Neuronal stem cell (in vitro differentiated cells): ENCODE data around the gene UNC5C.

Experiments
- DNase-seq: peaks from one replicate; pipeline ENCODE4 v3.0.0-alpha.2; 2013; ENCODE audit warnings: low spot score
- H2AFZ ChIP-seq: one replicate; pipeline ENCODE4 v1.6.1; 2013; ENCODE audit warnings: mild to moderate bottlenecking, low read length, inconsistent platforms
- H2AK5ac ChIP-seq: 2 replicates; pipeline ENCODE4 v1.6.1; 2013; ENCODE audit warnings: low read depth, mild to moderate bottlenecking, inconsistent platforms, low read length, moderate library complexity, mixed read lengths
- H2BK120ac ChIP-seq: 2 replicates; pipeline ENCODE4 v1.6.1; 2013; ENCODE audit warnings: low read depth, mild to moderate bottlenecking, inconsistent platforms, low read length, moderate library complexity, mixed read lengths
- H2BK12ac ChIP-seq: one replicate; pipeline ENCODE4 v1.6.1; 2013; ENCODE audit warnings: low read length, inconsistent platforms
- H2BK15ac ChIP-seq: 2 replicates; pipeline ENCODE4 v1.6.1; 2013; ENCODE audit warnings: mild to moderate bottlenecking, low read length, inconsistent platforms, mixed read lengths
- H2BK5ac ChIP-seq: one replicate; pipeline ENCODE4 v1.6.1; 2013; ENCODE audit warnings: inconsistent platforms, mild to moderate bottlenecking, low read length, moderate library complexity
- H3K14ac ChIP-seq: one replicate; pipeline ENCODE4 v1.6.1; 2013; ENCODE audit warnings: low read length, inconsistent platforms
- H3K18ac ChIP-seq: 2 replicates; pipeline ENCODE4 v1.6.1; 2013; ENCODE audit warnings: low read length, inconsistent platforms
- H3K23ac ChIP-seq: 2 replicates; pipeline ENCODE4 v1.6.1; 2013; ENCODE audit warnings: low read depth, mild to moderate bottlenecking, mixed read lengths, low read length, inconsistent platforms; ENCODE audit not compliant: poor library complexity
- H3K27ac ChIP-seq: replicated peaks from 3 replicates; pipeline ENCODE4 v1.5.1; 2013; ENCODE audit warnings: low read length, inconsistent platforms
- H3K27me3 ChIP-seq, 3 experiments: 2 replicates each; pipeline ENCODE4 v1.6.1; 2013; ENCODE audit warnings: low read length in 3 of 3, mild to moderate bottlenecking in 2 of 3, inconsistent platforms in 1 of 3, low read depth in 1 of 3, mixed read lengths in 1 of 3, moderate library complexity in 1 of 3; ENCODE audit not compliant: control insufficient read depth in 3 of 3, insufficient read depth in 3 of 3
- H3K36me3 ChIP-seq, 2 donors: replicated peaks in 1 of 2; 2 replicates each; pipeline ENCODE4 v1.6.1; 2013; ENCODE audit warnings: low read length in 2 of 2; ENCODE audit not compliant: control insufficient read depth in 2 of 2, insufficient read depth in 2 of 2
- H3K4ac ChIP-seq: 2 replicates; pipeline ENCODE4 v1.6.1; 2013; ENCODE audit warnings: inconsistent platforms, mild to moderate bottlenecking, low read length, moderate library complexity
- H3K4me1 ChIP-seq, 2 donors: 1 replicate in 1 of 2; 2 replicates in 1 of 2; pipeline ENCODE4 v1.6.1; 2013; ENCODE audit warnings: low read length in 2 of 2, low read depth in 1 of 2; ENCODE audit not compliant: control insufficient read depth in 2 of 2, insufficient read depth in 1 of 2
- H3K4me2 ChIP-seq: one replicate; pipeline ENCODE4 v1.6.1; 2013; ENCODE audit warnings: mild to moderate bottlenecking, low read length, inconsistent platforms; ENCODE audit not compliant: insufficient read depth, poor library complexity, severe bottlenecking
- H3K4me3 ChIP-seq, 2 donors: 2 replicates each; pipeline ENCODE4 v1.5.1; 2013; ENCODE audit warnings: low read length in 2 of 2, mild to moderate bottlenecking in 2 of 2, inconsistent platforms in 1 of 2, moderate library complexity in 1 of 2
- H3K79me1 ChIP-seq: one replicate; pipeline ENCODE4 v1.6.1; 2013; ENCODE audit warnings: low read depth, mild to moderate bottlenecking, inconsistent platforms, low read length, moderate library complexity
- H3K9ac ChIP-seq: one replicate; pipeline ENCODE4 v1.6.1; 2013; ENCODE audit warnings: mild to moderate bottlenecking, low read depth, low read length, inconsistent platforms; ENCODE audit not compliant: poor library complexity
- H3K9me3 ChIP-seq, 2 donors: replicated peaks in 1 of 2; 2 replicates each; pipeline versions ENCODE3 to v1.6.1; 2013; ENCODE audit warnings: low read length in 2 of 2, mild to moderate bottlenecking in 2 of 2, inconsistent platforms in 1 of 2, low read depth in 1 of 2, mixed read lengths in 1 of 2, moderate library complexity in 1 of 2; ENCODE audit not compliant: control insufficient read depth in 2 of 2, insufficient read depth in 1 of 2
- H4K8ac ChIP-seq: one replicate; pipeline ENCODE4 v1.6.1; 2013; ENCODE audit warnings: low read depth, mild to moderate bottlenecking, inconsistent platforms, low read length, moderate library complexity
- H4K91ac ChIP-seq: one replicate; pipeline ENCODE4 v1.6.1; 2013; ENCODE audit warnings: low read length, low read depth, mild to moderate bottlenecking, inconsistent platforms; ENCODE audit not compliant: poor library complexity
- WGBS, 2 donors: extraction: QIAGEN DNeasy Blood & Tissue Kit; methylation state at CpG; one replicate each; pipeline ENCODE4 v1.1.7; 2013; ENCODE audit warnings: missing lambda C conversion rate in 2 of 2, mixed read lengths in 1 of 2; ENCODE audit not compliant: insufficient read length in 2 of 2, insufficient replicate concordance in 1 of 2; ENCODE audit errors: extremely low coverage in 2 of 2; 5-methylcytosine and 5-hydroxymethylcytosine counted together

UNC5C gene

GRCh38 chr4:95508421-95508820 is 40.4 kb downstream of the UNC5C start:
- Histone ChIP-seq H3K27me3 (no peaks in the 10 kb centered on the region), H2BK12ac (no peak overlapping the region), H3K4me2 (no peak overlapping the region), H3K18ac (no peak overlapping the region), H2BK5ac (no peak overlapping the region), H3K79me1 (no peaks in the 10 kb centered on the region), H2AK5ac (no peak overlapping the region), H3K27ac (no peak overlapping the region), H4K91ac (no peak overlapping the region), H3K4ac (no peak overlapping the region), H3K4me1 (peaks cover 2 to 5% of the 10 kb centered on the region in 2 donors), H3K14ac (no peak overlapping the region), H3K9me3 (no peaks in the 10 kb centered on the region), H3K36me3 (no peaks in the 10 kb centered on the region), H3K9ac (no peak overlapping the region), H3K4me3 (no peak overlapping the region), H3K23ac (no peak overlapping the region), H2AFZ (no peak overlapping the region), H2BK15ac (no peak overlapping the region), H2BK120ac (no peak overlapping the region), H4K8ac (no peak overlapping the region)
- no CpG with 5 or more reads among the region's 1 CpG for WGBS, 2 donors
- DNase-seq: no peak

GRCh38 chr4:95507561-95507960 is 41.2 kb downstream of the UNC5C start:
- H2AFZ ChIP-seq: no peak overlapping the region
- H2AK5ac ChIP-seq: no peak overlapping the region
- H3K4me2 ChIP-seq: no peak overlapping the region
- H3K9ac ChIP-seq: no peak overlapping the region
- H3K14ac ChIP-seq: no peak overlapping the region
- H3K4ac ChIP-seq: no peak overlapping the region
- H2BK120ac ChIP-seq: no peak overlapping the region
- no peaks in the 10 kb centered on the region for H3K27me3 ChIP-seq
- H3K23ac ChIP-seq: no peak overlapping the region
- no peak overlapping the region for H3K18ac ChIP-seq
- H3K9me3 ChIP-seq: no peaks in the 10 kb centered on the region
- DNase-seq: no peak
- no peaks in the 10 kb centered on the region for H3K36me3 ChIP-seq
- H2BK15ac ChIP-seq: no peak overlapping the region
- no peak overlapping the region for H2BK5ac ChIP-seq
- no peak overlapping the region for H4K91ac ChIP-seq
- H3K4me1 ChIP-seq: peaks cover 2 to 5% of the 10 kb centered on the region in 2 donors
- no peak overlapping the region for H3K27ac ChIP-seq
- no CpG with 5 or more reads among the region's 5 CpGs for WGBS, 2 donors
- no peaks in the 10 kb centered on the region for H3K79me1 ChIP-seq
- H2BK12ac ChIP-seq: no peak overlapping the region
- H4K8ac ChIP-seq: no peak overlapping the region
- no peak overlapping the region for H3K4me3 ChIP-seq

- WGBS, 2 donors: no CpG with 5 or more reads among the region's 1 CpG
- Histone ChIP-seq H4K8ac (no peak overlapping the region), H3K27ac (no peak overlapping the region), H3K18ac (no peak overlapping the region), H3K9me3 (no peaks in the 10 kb centered on the region), H3K9ac (no peak overlapping the region), H3K14ac (no peak overlapping the region), H3K79me1 (no peaks in the 10 kb centered on the region), H2AFZ (no peak overlapping the region), H3K4ac (no peak overlapping the region), H3K27me3 (no peaks in the 10 kb centered on the region), H2AK5ac (no peak overlapping the region), H2BK5ac (no peak overlapping the region), H3K4me2 (no peak overlapping the region), H2BK12ac (no peak overlapping the region), H3K4me1 (peaks cover 2 to 5% of the 10 kb centered on the region in 2 donors), H2BK15ac (no peak overlapping the region), H4K91ac (no peak overlapping the region), H3K23ac (no peak overlapping the region), H3K36me3 (no peaks in the 10 kb centered on the region), H3K4me3 (no peak overlapping the region), H2BK120ac (no peak overlapping the region)
- no peak for DNase-seq
Measured at GRCh38 chr4:95507147-95507546, 41.6 kb downstream of the UNC5C start.

- DNase-seq: no peak
- H3K14ac ChIP-seq: no peak overlapping the region
- no peak overlapping the region for H3K23ac ChIP-seq
- H3K27ac ChIP-seq: no peak overlapping the region
- H2BK5ac ChIP-seq: no peak overlapping the region
- no peaks in the 10 kb centered on the region for H3K36me3 ChIP-seq
- no peak overlapping the region for H3K4ac ChIP-seq
- H3K4me2 ChIP-seq: no peak overlapping the region
- no peaks in the 10 kb centered on the region for H3K27me3 ChIP-seq
- no peak overlapping the region for H2BK12ac ChIP-seq
- no peak overlapping the region for H3K18ac ChIP-seq
- H2AK5ac ChIP-seq: no peak overlapping the region
- H2AFZ ChIP-seq: no peak overlapping the region
- no peaks in the 10 kb centered on the region for H3K9me3 ChIP-seq
- no CpG with 5 or more reads among the region's 4 CpGs for WGBS, 2 donors
- H3K79me1 ChIP-seq: no peaks in the 10 kb centered on the region
- no peak overlapping the region for H3K9ac ChIP-seq
- peaks cover 0 to 5% of the 10 kb centered on the region in 2 donors for H3K4me1 ChIP-seq
- H4K8ac ChIP-seq: no peak overlapping the region
- no peak overlapping the region for H3K4me3 ChIP-seq
- no peak overlapping the region for H4K91ac ChIP-seq
- no peak overlapping the region for H2BK15ac ChIP-seq
- no peak overlapping the region for H2BK120ac ChIP-seq
Measured at GRCh38 chr4:95506264-95506663, 42.5 kb downstream of the UNC5C start.
